GM10847 (cell line): ENCODE data around the gene DNAAF5.

ENCODE experiments used
- POLR2A ChIP-seq: IDR thresholded peaks from 2 replicates; pipeline ENCODE4 v1.6.1; 2011; ENCODE audit not compliant: insufficient read length; ENCODE audit errors: extremely low read depth

DNAAF5 gene

GRCh38 chr7:822692-823276 lies 96.3 kb downstream of the DNAAF5 start:
- TF ChIP-seq POLR2A, result no peak

GRCh38 chr7:823649-824048 lies 97.2 kb downstream of the DNAAF5 start:
- no peak for TF ChIP-seq POLR2A

- TF ChIP-seq POLR2A, result no peak
Observed at GRCh38 chr7:824081-824480, 97.6 kb downstream of the DNAAF5 start.

GRCh38 chr7:824664-825063 lies 98.2 kb downstream of the DNAAF5 start:
- no peak for TF ChIP-seq POLR2A

DNA sequence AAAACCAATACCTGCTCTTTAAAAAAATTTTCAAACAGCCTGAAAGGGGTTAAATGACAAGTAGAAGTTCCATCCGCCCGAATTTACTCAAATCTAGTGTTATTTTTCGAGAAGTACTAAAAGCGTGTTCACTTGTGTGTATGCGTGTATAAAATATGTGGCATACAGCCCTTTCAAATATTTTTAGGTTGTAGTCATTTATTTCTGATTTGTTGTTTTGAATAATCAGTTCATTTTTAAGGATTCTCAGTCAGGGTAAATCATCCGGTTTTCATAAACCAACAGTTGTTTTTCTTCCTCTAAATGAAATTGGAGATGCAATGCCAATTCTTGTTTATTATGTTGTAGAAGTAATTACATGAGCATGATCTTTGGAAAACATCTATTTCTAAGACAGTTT lies 98.9 kb downstream of the DNAAF5 start:
- no peak for TF ChIP-seq POLR2A

DNA sequence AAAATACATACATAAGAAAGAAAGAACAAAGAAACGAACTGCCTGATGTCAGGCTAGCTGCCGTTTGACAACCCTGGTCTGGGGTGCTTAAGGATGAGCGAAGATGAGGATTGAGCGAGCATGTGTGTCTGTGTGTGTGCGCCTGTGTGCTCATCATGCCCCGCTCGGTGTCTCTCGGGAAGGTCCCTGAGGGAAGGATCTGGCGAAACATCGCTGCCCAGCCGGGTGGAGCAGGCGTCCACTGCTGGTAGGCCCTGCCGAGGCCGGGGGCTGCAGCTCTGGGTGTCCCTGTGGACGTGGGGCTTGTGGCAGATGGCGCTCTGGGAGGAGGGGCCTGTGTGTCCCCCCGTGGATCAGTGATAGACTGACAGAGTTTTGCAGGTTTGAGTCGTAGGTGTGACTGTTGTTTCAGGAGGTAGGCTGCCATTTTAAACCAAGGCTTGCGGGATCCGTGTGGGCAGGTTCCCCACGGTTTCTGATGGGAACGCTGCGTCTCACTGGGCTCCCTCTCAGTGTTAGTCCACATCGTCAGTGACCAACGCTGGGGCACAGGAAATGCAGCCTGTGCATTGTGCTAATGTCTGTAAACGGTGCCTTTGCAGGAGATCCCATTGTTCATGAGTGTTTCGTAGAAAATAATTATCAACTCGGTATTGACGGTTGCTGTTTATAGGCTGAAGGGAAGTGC lies 99.9 kb downstream of the DNAAF5 start:
- no peak for TF ChIP-seq POLR2A

GRCh38 chr7:828793-829561 lies 102.5 kb downstream of the DNAAF5 start:
- TF ChIP-seq POLR2A, result no peak

GRCh38 chr7:830069-830468 lies 103.6 kb downstream of the DNAAF5 start:
- TF ChIP-seq POLR2A, result no peak

DNA sequence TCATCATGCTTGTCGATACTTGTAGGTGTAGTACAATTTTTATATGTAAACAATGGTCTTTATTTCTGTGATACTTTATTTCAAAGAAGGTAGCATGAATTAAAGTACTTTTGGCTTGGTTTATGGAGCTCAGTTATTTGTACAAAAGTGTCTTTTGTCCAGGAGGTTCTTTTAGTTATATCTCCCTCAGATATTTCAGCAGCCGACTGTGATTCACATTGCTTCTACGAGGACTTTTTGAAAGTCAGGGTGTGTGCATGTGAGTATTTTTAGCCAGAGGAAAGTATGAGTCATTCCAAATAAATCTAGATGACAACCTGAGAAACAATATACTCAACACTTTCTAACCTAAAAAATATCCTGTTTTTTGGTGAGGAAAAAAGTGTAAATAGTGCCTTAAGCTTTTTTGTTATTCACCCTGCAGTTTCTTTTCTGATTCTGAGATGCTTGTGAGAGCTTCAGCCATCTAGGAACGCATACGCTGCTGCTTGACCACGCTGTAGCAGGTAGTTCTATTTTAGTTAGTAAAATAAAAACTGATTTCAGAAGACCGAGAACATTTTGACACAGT lies 105.2 kb downstream of the DNAAF5 start:
- TF ChIP-seq POLR2A, result no peak

DNA sequence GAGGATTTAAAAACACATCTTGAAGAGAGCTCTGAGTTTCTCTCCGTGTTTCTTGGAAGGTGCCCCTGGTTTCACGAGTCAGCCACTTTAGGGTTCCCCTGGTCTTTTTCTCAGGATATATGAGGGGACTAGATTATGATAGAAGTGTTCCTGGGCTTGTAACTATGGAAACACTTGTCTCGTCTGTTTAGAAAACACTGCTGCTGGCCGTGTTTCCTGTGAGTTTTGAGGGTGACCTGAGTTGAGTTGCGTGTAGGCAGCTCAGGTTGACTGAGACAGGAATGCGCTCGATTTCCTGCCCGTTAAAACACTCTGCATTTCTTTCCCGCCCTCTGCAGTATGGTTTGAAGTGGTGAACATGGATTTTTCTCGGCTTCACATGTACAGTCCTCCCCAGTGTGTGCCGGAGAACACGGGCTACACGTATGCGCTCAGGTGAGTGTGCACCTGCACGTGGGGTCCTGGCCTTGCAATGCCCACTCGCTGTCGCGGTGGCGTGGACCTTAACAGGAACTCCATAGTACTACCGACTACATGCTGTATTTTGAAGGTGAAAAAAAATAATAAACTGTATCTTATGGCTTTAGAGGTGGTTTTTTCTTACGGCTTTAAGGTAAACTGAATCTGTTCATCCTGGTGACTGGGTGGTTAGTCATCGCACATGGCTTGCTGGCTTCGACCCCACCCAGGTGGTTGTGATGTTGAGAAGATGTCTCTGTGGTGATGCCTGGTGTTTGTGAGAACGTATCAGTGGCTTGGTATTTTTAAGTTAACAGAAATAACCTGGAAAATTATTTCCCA lies 105.9 kb downstream of the DNAAF5 start, which contains the start of gene SUN1:
Gene SUN1 (plus strand): TSS at position 310 of the 801 bp plus-strand sequence. CDS start 49 bp downstream, at position 359.
- no peak for TF ChIP-seq POLR2A

DNA sequence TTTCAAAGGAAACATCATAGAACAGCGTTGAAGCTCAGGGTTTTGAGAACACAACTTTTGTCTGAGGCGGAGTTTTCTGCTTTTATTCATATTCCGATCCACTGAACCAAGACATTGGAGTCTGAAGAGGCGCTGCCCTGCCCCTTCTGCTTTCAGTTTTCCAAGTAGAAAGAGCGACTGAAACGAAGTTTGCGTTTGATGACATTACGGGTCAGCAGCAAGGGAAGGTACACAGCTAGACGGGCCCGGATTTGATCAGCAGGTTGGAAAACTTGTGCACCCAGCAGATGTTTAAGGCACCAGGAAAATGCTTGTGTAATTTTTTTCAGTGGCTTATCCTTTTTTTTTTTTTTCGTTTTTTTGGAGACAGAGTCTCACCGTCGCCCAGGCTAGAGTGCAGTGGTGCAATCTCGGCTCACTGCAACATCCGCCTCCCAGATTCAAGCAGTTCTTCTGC lies 106.5 kb downstream of the DNAAF5 start:
- TF ChIP-seq POLR2A, result no peak

DNA sequence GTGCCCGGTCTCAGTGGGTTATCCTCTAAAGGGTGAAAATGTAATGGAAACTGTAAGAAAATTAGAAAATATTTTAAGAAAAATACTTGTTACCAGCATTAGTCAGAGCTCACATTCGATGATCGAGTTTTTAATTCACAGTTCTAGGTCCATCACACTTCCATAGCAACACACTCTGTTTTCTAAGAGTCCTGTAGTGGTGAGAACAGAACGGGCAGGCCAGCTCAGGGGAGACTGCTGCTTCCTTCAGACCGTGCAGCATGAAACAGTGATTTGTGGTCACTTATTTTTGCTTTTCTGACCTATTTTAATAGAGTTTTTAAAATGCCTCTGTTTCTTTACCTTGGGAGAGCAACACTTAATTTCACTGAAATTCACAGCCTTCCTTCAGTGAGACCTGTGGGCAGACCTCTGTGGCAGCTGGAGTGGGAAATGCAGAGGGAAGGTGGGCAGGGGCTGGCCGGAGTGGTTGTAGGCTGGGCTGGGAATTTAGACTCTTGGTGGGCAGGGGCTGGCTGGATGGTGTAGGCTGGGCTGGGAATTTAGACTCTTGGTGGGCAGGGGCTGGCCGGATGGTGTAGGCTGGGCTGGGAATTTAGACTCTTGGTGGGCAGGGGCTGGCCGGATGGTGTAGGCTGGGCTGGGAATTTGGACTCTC lies 107.2 kb downstream of the DNAAF5 start:
- TF ChIP-seq POLR2A, result no peak

- no peak for TF ChIP-seq POLR2A
Observed at GRCh38 chr7:834277-834676, 107.8 kb downstream of the DNAAF5 start.

GRCh38 chr7:835021-835420 lies 108.5 kb downstream of the DNAAF5 start:
- TF ChIP-seq POLR2A, result no peak
